Measurements from ENCODE around the gene CDK14. TPM values are rescaled to one million over a fixed set of nuclear protein-coding genes. Genes with fewer than 3 reads are reported as not detected.

The CDK14 gene
- total and polyA plus RNA-seq, 2 of the 8 experiments (the other 6 are each of a cell fraction or from before 2014, with no cell fraction given) = 5.5 to 47.3 TPM

- Histone ChIP-seq H4K8ac (ENCODE audit: extremely low read depth, insufficient read depth, low read length) (no peak overlapping the region), H2AFZ (ENCODE audit: low read length) (no peak overlapping the region), H3K56ac (replicated peaks; ENCODE audit: insufficient read length, low read depth, low read length) (no peak overlapping the region), H3K23me2 (ENCODE audit: low read depth, low read length) (no peaks in the 10 kb centered on the region), H4K91ac (replicated peaks; ENCODE audit: insufficient read length, low read length) (no peak overlapping the region), H3K14ac (ENCODE audit: insufficient read length) (no peak overlapping the region), H3K79me2 (ENCODE audit: control insufficient read depth in 1 of 2, insufficient read depth in 2 of 2, low read length in 2 of 2) (no peaks in the 10 kb centered on the region), H2BK20ac (ENCODE audit: low read length) (no peak overlapping the region), H2BK12ac (ENCODE audit: low read depth, low read length) (no peak overlapping the region), H2BK15ac (ENCODE audit: low read length) (no peak overlapping the region), H3K23ac (ENCODE audit: insufficient read length) (no peak overlapping the region), H3K9ac (replicated peaks in 1 of 4; ENCODE audit: extremely low read depth in 1 of 4, low read depth in 3 of 4, low read length in 3 of 4) (no peak overlapping the region), H3K27me3 (replicated peaks in 1 of 4; ENCODE audit: control insufficient read depth in 3 of 4, extremely low read depth in 1 of 4, insufficient read depth in 3 of 4, low read length in 3 of 4) (no peaks in the 10 kb centered on the region; a peak in 1 of 7 replicates), H3K27ac (ENCODE audit: low read depth, low read length) (no peak overlapping the region), H2BK120ac (replicated peaks; ENCODE audit: low read depth, low read length) (no peak overlapping the region), H3K79me1 (ENCODE audit: low read depth, low read length) (no peaks in the 10 kb centered on the region), H4K5ac (ENCODE audit: insufficient read length, low read depth, low read length) (no peak overlapping the region), H3K4me3 (ENCODE audit: extremely low read depth in 1 of 4, insufficient read depth in 2 of 4, low read depth in 3 of 4, low read length in 4 of 4) (no peak overlapping the region), H3K4ac (replicated peaks; ENCODE audit: insufficient read length, low read depth, low read length) (no peak overlapping the region), H3K9me3 (ENCODE audit: insufficient read depth in 2 of 2, low read depth in 1 of 2, low read length in 1 of 2) (peaks cover 0 to 5% of the 10 kb centered on the region in 2 experiments; a peak in 1 of 4 replicates), H2BK5ac (ENCODE audit: low read depth, low read length) (no peak overlapping the region), H3K4me1 (replicated peaks in 1 of 4; ENCODE audit: control insufficient read depth in 3 of 4, insufficient read depth in 4 of 4, low read length in 3 of 4) (peaks cover 0 to 8% (median 2%) of the 10 kb centered on the region in 4 experiments; a peak in 3 of 7 replicates), H2AK5ac (ENCODE audit: low read depth, low read length) (no peak overlapping the region), H3K18ac (ENCODE audit: extremely low read depth, low read length) (no peak overlapping the region), H4K20me1 (replicated peaks in 1 of 2; ENCODE audit: control insufficient read depth in 1 of 2, insufficient read depth in 2 of 2, low read length in 2 of 2) (no peaks in the 10 kb centered on the region), H3K36me3 (ENCODE audit: control insufficient read depth in 2 of 4, insufficient read depth in 4 of 4, low read length in 3 of 4) (no peaks in the 10 kb centered on the region), H3K4me2 (ENCODE audit: insufficient read depth in 1 of 2, low read depth in 2 of 2, low read length in 2 of 2) (no peak overlapping the region)
- ChIA-PET POLR2A (ENCODE audit: partially characterized antibody) (no interaction called here), CTCF (ENCODE audit: partially characterized antibody) (interaction anchor here (1.2 kb wide), 1 partner anchor 25 kb away, joined by 4 read pairs; no protein-coding TSS in a partner anchor)
- 86% methylated on average over 2 of the region's 2 CpGs; no CpG with 5 or more reads in 1 of the 2 experiments for WGBS, 2 experiments (ENCODE audit: extremely low coverage in 1 of 2, insufficient coverage in 1 of 2, insufficient read length in 1 of 2, insufficient replicate concordance in 2 of 2, low coverage in 1 of 2, low lambda C conversion rate in 2 of 2, missing lambda C conversion rate in 1 of 2)
- FAIRE-seq = no peak
- DNase-seq (ENCODE audit: low read depth in 1 of 2, low spot score in 2 of 2) = no peak
- TF ChIP-seq, protein P1, sequence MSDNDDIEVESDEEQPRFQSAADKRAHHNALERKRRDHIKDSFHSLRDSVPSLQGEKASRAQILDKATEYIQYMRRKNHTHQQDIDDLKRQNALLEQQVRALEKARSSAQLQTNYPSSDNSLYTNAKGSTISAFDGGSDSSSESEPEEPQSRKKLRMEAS (IDR thresholded peaks at IDR 0.05) = no peak
- TF ChIP-seq TBP (IDR thresholded peaks at IDR 0.05; ENCODE audit: low read depth, low read length) = no peak
- no peak for TF ChIP-seq SRF (IDR thresholded peaks at IDR 0.05; ENCODE audit: low read depth, low read length)
- TF ChIP-seq JUN (IDR thresholded peaks at IDR 0.05; ENCODE audit: low read depth, low read length) = no peak
- TF ChIP-seq CHD2 (IDR thresholded peaks at IDR 0.05; ENCODE audit: low read length) = no peak
- no peak for TF ChIP-seq SIX5 (IDR thresholded peaks at IDR 0.05; ENCODE audit: low read depth, low read length)
- TF ChIP-seq NRF1 (IDR thresholded peaks at IDR 0.05; ENCODE audit: low read depth, low read length) = no peak
- TF ChIP-seq, protein P2, sequence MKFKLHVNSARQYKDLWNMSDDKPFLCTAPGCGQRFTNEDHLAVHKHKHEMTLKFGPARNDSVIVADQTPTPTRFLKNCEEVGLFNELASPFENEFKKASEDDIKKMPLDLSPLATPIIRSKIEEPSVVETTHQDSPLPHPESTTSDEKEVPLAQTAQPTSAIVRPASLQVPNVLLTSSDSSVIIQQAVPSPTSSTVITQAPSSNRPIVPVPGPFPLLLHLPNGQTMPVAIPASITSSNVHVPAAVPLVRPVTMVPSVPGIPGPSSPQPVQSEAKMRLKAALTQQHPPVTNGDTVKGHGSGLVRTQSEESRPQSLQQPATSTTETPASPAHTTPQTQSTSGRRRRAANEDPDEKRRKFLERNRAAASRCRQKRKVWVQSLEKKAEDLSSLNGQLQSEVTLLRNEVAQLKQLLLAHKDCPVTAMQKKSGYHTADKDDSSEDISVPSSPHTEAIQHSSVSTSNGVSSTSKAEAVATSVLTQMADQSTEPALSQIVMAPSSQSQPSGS (IDR thresholded peaks at IDR 0.05; ENCODE audit: low read length) = no peak
- no peak for TF ChIP-seq HDAC2 (IDR thresholded peaks at IDR 0.05; ENCODE audit: borderline replicate concordance in 1 of 2, low read depth in 2 of 2, low read length in 2 of 2)
- TF ChIP-seq ATF3 (IDR thresholded peaks at IDR 0.05; ENCODE audit: insufficient read depth, low read depth, low read length) = no peak
- TF ChIP-seq JUND (IDR thresholded peaks at IDR 0.05; ENCODE audit: low read length) = no peak
- no peak for TF ChIP-seq SAP30 (IDR thresholded peaks at IDR 0.05; ENCODE audit: insufficient read depth, insufficient replicate concordance, low read length)
These were observed 468.8 kb downstream of the CDK14 start for GRCh38 chr7:91064938-91065337.
